ENCODE data around the gene FAAP20. TPM values are rescaled to one million over a fixed set of nuclear protein-coding genes. Genes with fewer than 3 reads are reported as not detected.

The FAAP20 gene
- total and polyA plus RNA-seq, 2 of the 8 experiments (the other 6 are each of a cell fraction or from before 2014, with no cell fraction given): 58.4 to 99.8 TPM

GRCh38 chr1:2240270-2241156, 45.9 kb upstream of the FAAP20 start:
- Histone ChIP-seq H3K9me3 (ENCODE audit: insufficient read depth in 2 of 2, low read depth in 1 of 2, low read length in 1 of 2) (no peaks in the 10 kb centered on the region; a peak in 1 of 4 replicates), H2BK12ac (ENCODE audit: low read depth, low read length) (no peak overlapping the region), H3K9ac (replicated peaks in 1 of 4; ENCODE audit: extremely low read depth in 1 of 4, low read depth in 3 of 4, low read length in 3 of 4) (no peak overlapping the region), H2BK5ac (ENCODE audit: low read depth, low read length) (no peak overlapping the region), H3K23ac (ENCODE audit: insufficient read length) (no peak overlapping the region), H3K4me1 (replicated peaks in 1 of 4; ENCODE audit: control insufficient read depth in 3 of 4, insufficient read depth in 4 of 4, low read length in 3 of 4) (peaks cover 0 to 16% (median 6%) of the 10 kb centered on the region in 4 experiments; a peak in 5 of 7 replicates), H3K23me2 (ENCODE audit: low read depth, low read length) (no peaks in the 10 kb centered on the region), H4K8ac (ENCODE audit: extremely low read depth, insufficient read depth, low read length) (no peak overlapping the region), H3K14ac (ENCODE audit: insufficient read length) (no peak overlapping the region), H2BK15ac (ENCODE audit: low read length) (no peak overlapping the region), H3K18ac (ENCODE audit: extremely low read depth, low read length) (no peak overlapping the region), H3K27ac (ENCODE audit: low read depth, low read length) (no peak overlapping the region), H2AK5ac (ENCODE audit: low read depth, low read length) (no peak overlapping the region), H4K5ac (ENCODE audit: insufficient read length, low read depth, low read length) (no peak overlapping the region), H3K27me3 (replicated peaks in 1 of 4; ENCODE audit: control insufficient read depth in 3 of 4, extremely low read depth in 1 of 4, insufficient read depth in 3 of 4, low read length in 3 of 4) (no peaks in the 10 kb centered on the region), H3K4me2 (ENCODE audit: insufficient read depth in 1 of 2, low read depth in 2 of 2, low read length in 2 of 2) (no peak overlapping the region), H2BK20ac (ENCODE audit: low read length) (no peak overlapping the region), H3K79me1 (ENCODE audit: low read depth, low read length) (peaks cover 37% of the 10 kb centered on the region), H3K36me3 (ENCODE audit: control insufficient read depth in 2 of 4, insufficient read depth in 4 of 4, low read length in 3 of 4) (peaks cover 0 to 3% (median 0%) of the 10 kb centered on the region in 4 experiments; a peak in 1 of 8 replicates), H2BK120ac (replicated peaks; ENCODE audit: low read depth, low read length) (no peak overlapping the region), H3K56ac (replicated peaks; ENCODE audit: insufficient read length, low read depth, low read length) (no peak overlapping the region), H4K91ac (replicated peaks; ENCODE audit: insufficient read length, low read length) (no peak overlapping the region), H3K4me3 (ENCODE audit: extremely low read depth in 1 of 4, insufficient read depth in 2 of 4, low read depth in 3 of 4, low read length in 4 of 4) (no peak overlapping the region), H4K20me1 (replicated peaks in 1 of 2; ENCODE audit: control insufficient read depth in 1 of 2, insufficient read depth in 2 of 2, low read length in 2 of 2) (peaks cover 46 to 63% of the 10 kb centered on the region in 2 experiments), H3K79me2 (ENCODE audit: control insufficient read depth in 1 of 2, insufficient read depth in 2 of 2, low read length in 2 of 2) (peaks cover 61 to 97% of the 10 kb centered on the region in 2 experiments), H3K4ac (replicated peaks; ENCODE audit: insufficient read length, low read depth, low read length) (no peak overlapping the region), H2AFZ (ENCODE audit: low read length) (no peak overlapping the region)
- 89% methylated on average over 30 of the region's 30 CpGs; no CpG with 5 or more reads in 1 of the 2 experiments for WGBS, 2 experiments (ENCODE audit: extremely low coverage in 1 of 2, insufficient coverage in 1 of 2, insufficient read length in 1 of 2, insufficient replicate concordance in 2 of 2, low coverage in 1 of 2, low lambda C conversion rate in 2 of 2, missing lambda C conversion rate in 1 of 2)
- ChIA-PET CTCF (ENCODE audit: partially characterized antibody) (interaction anchor here (0.8 to 2.3 kb wide), 7 partner anchors 10 to 97 kb away, joined by 3 to 9 read pairs (median 4); partner anchors contain the start of gene FAAP20), POLR2A (ENCODE audit: partially characterized antibody) (interaction anchor here (0.6 to 4.7 kb wide), 6 partner anchors 11 to 144 kb away, joined by 3 to 34 read pairs (median 3); no protein-coding TSS in a partner anchor)
- no peak for TF ChIP-seq BACH1 (IDR thresholded peaks at IDR 0.05; ENCODE audit: low read length)
- no peak for FAIRE-seq
- DNase-seq (ENCODE audit: low read depth in 1 of 2, low spot score in 2 of 2): no peak

Data from H1 (cell line).